ENCODE data around the gene F5.

F5 gene

GRCh38 chr1:169479363-169480066 lies 106.8 kb downstream of the F5 start:
- Histone ChIP-seq H3K27ac (no peak overlapping the region), H2AFZ (ENCODE audit: low read depth) (no peak overlapping the region), H4K20me1 (ENCODE audit: insufficient read depth) (no peaks in the 10 kb centered on the region), H3K9ac (no peak overlapping the region), H3K4me3 (IDR thresholded peaks at IDR 0.05; ENCODE audit: insufficient read depth, low read depth, low read length) (no peak overlapping the region), H3K36me3 (ENCODE audit: insufficient read depth) (no peaks in the 10 kb centered on the region), H3K4me2 (no peak overlapping the region), H3K27me3 (ENCODE audit: insufficient read depth, low read depth) (no peaks in the 10 kb centered on the region), H3K79me2 (ENCODE audit: insufficient read depth, low read depth) (peaks cover 25% of the 10 kb centered on the region; the same call in 1 of the 2 replicates), H3K4me1 (ENCODE audit: low read depth, poor library complexity, severe bottlenecking) (peaks cover 17% of the 10 kb centered on the region)
- TF ChIP-seq CTCF (conservative IDR thresholded peaks at IDR 0.05; ENCODE audit: low read depth, low read length) = no peak

- TF ChIP-seq CTCF (conservative IDR thresholded peaks at IDR 0.05; ENCODE audit: low read depth, low read length) = no peak
Measured at GRCh38 chr1:169478094-169478672, 108.1 kb downstream of the F5 start.

GRCh38 chr1:169475806-169476387 lies 110.4 kb downstream of the F5 start:
- H2AFZ ChIP-seq (ENCODE audit: low read depth) = no peak overlapping the region
- H3K27me3 ChIP-seq (ENCODE audit: insufficient read depth, low read depth) = no peaks in the 10 kb centered on the region
- H3K36me3 ChIP-seq (ENCODE audit: insufficient read depth) = no peaks in the 10 kb centered on the region
- no peak overlapping the region for H3K4me2 ChIP-seq
- H4K20me1 ChIP-seq (ENCODE audit: insufficient read depth) = no peaks in the 10 kb centered on the region
- H3K4me3 ChIP-seq (IDR thresholded peaks at IDR 0.05; ENCODE audit: insufficient read depth, low read depth, low read length) = no peak overlapping the region
- H3K9ac ChIP-seq = no peak overlapping the region
- H3K27ac ChIP-seq = no peak overlapping the region
- no peak for TF ChIP-seq CTCF (conservative IDR thresholded peaks at IDR 0.05; ENCODE audit: low read depth, low read length)
- H3K4me1 ChIP-seq (ENCODE audit: low read depth, poor library complexity, severe bottlenecking) = peaks cover 4% of the 10 kb centered on the region
- H3K79me2 ChIP-seq (ENCODE audit: insufficient read depth, low read depth) = peaks cover 18% of the 10 kb centered on the region; the same call in 1 of the 2 replicates

More at GRCh38 chr1:169478094-169478672, 108.1 kb downstream of the F5 start:
- H3K4me2 ChIP-seq = no peak overlapping the region
- no peak overlapping the region for H3K27ac ChIP-seq
- H3K4me3 ChIP-seq (IDR thresholded peaks at IDR 0.05; ENCODE audit: insufficient read depth, low read depth, low read length) = no peak overlapping the region
- no peak overlapping the region for H3K9ac ChIP-seq
- H4K20me1 ChIP-seq (ENCODE audit: insufficient read depth) = no peaks in the 10 kb centered on the region
- no peak overlapping the region for H2AFZ ChIP-seq (ENCODE audit: low read depth)
- peaks cover 25% of the 10 kb centered on the region; the same call in 1 of the 2 replicates for H3K79me2 ChIP-seq (ENCODE audit: insufficient read depth, low read depth)
- no peaks in the 10 kb centered on the region for H3K36me3 ChIP-seq (ENCODE audit: insufficient read depth)
- peaks cover 7% of the 10 kb centered on the region for H3K4me1 ChIP-seq (ENCODE audit: low read depth, poor library complexity, severe bottlenecking)
- no peaks in the 10 kb centered on the region for H3K27me3 ChIP-seq (ENCODE audit: insufficient read depth, low read depth)

- H3K36me3 ChIP-seq (ENCODE audit: insufficient read depth) = no peaks in the 10 kb centered on the region
- no peak overlapping the region for H3K9ac ChIP-seq
- peaks cover 3% of the 10 kb centered on the region for H3K4me1 ChIP-seq (ENCODE audit: low read depth, poor library complexity, severe bottlenecking)
- H3K79me2 ChIP-seq (ENCODE audit: insufficient read depth, low read depth) = peaks cover 7% of the 10 kb centered on the region; the same call in 1 of the 2 replicates
- no peak overlapping the region for H2AFZ ChIP-seq (ENCODE audit: low read depth)
- no peak overlapping the region for H3K4me3 ChIP-seq (IDR thresholded peaks at IDR 0.05; ENCODE audit: insufficient read depth, low read depth, low read length)
- H4K20me1 ChIP-seq (ENCODE audit: insufficient read depth) = no peaks in the 10 kb centered on the region
- H3K27ac ChIP-seq = no peak overlapping the region
- H3K4me2 ChIP-seq = no peak overlapping the region
- H3K27me3 ChIP-seq (ENCODE audit: insufficient read depth, low read depth) = no peaks in the 10 kb centered on the region
- no peak for TF ChIP-seq CTCF (conservative IDR thresholded peaks at IDR 0.05; ENCODE audit: low read depth, low read length)
Measured at GRCh38 chr1:169474302-169474995, 111.8 kb downstream of the F5 start.
